Urinary bladder (tissue), 4 donors: Measurements from ENCODE around the gene GNAZ. TPM values are rescaled to one million over a fixed set of nuclear protein-coding genes. Genes with fewer than 3 reads are reported as not detected.

Source experiments
- DNase-seq: peaks from one replicate; pipeline ENCODE4 v3.0.0-alpha.2; 2015; ENCODE audit errors: extremely low spot score
- H3K27ac ChIP-seq: one replicate; pipeline ENCODE4 v1.5.1; 2013; ENCODE audit warnings: low read depth, mild to moderate bottlenecking, moderate library complexity
- H3K36me3 ChIP-seq: one replicate; pipeline ENCODE4 v1.6.1; 2013; ENCODE audit warnings: mild to moderate bottlenecking, moderate library complexity; ENCODE audit not compliant: insufficient read depth
- H3K4me1 ChIP-seq: one replicate; pipeline ENCODE4 v1.6.1; 2013; ENCODE audit warnings: mild to moderate bottlenecking, moderate library complexity; ENCODE audit not compliant: insufficient read depth
- H3K4me3 ChIP-seq: one replicate; pipeline ENCODE4 v1.5.1; 2013; ENCODE audit warnings: low read depth, low read length
- WGBS: extraction: QIAGEN DNeasy Blood & Tissue Kit; methylation state at CpG from one replicate; pipeline ENCODE4 v1.1.7; 2013; 5-methylcytosine and 5-hydroxymethylcytosine counted together
- polyA plus RNA-seq: library from polyadenylated mRNA; stranded (reverse); fragments of 200-250 nt; gene quantifications from one replicate; pipeline ENCODE4 v1.2.3, GENCODE V29; 2013
- total RNA-seq: library from RNA; depleted of rRNA; stranded (reverse); fragments of >200 nt; gene quantifications from one replicate; pipeline ENCODE4 v1.2.3, GENCODE V29; 2014
- donor health status: healthy with polysubstance abuse.
- donor health status: healthy.

The GNAZ gene
- total and polyA plus RNA-seq, 2 donors: 5.4 to 12.2 TPM

GRCh38 chr22:23083315-23084021 is 13.1 kb downstream of the GNAZ start:
- WGBS: 91% methylated on average over 13 of the region's 13 CpGs

DNA sequence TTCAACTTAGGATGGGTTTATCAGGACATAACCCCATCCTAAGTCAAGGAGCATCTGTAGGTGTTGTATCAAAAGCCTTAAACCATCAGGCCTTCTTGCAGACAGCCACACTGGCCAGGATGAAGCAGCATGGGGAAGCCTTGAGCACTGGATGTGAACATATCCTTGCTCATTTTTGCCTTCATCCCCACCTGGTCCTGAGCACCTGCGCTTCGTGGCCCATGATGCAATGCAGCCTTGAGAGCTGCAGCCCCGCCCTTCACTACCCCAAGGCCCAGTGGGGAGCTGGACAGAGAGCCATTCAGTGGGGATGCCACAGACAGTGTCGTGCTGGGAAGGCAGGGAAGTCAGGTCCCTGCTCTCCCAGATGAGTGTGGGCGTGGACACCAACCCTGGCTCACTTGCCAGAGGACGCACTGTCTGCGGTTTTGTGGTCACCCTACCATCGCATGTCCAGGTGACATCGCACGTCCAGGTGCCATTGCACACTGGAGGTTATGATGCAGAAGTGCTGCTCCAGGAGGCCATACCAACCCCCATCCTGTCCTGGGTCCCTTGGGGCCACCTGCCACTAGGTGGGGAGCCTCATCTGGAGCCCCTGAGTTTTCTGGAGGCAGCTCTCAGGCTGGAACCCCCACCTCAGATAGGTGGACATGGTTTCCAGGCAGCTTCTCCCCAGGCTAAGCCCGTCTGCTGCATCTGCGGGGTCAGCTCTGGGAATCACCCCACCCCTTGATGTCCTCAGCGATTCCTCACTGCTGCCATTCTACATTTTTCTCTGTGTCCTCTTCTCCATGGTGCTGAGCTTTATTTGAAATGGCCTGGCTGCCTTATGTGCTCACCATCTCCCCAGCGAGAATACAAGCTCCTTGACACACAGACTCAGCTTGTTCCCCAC is 14.4 kb downstream of the GNAZ start:
- H3K4me1 ChIP-seq: no peaks in the 10 kb centered on the region
- 96% methylated on average over 14 of the region's 14 CpGs for WGBS
- no peak for DNase-seq
- no peak overlapping the region for H3K27ac ChIP-seq
- H3K4me3 ChIP-seq: no peak overlapping the region
- H3K36me3 ChIP-seq: no peaks in the 10 kb centered on the region

More at GRCh38 chr22:23083315-23084021, 13.1 kb downstream of the GNAZ start:
- no peak overlapping the region for H3K4me3 ChIP-seq
- H3K4me1 ChIP-seq: no peaks in the 10 kb centered on the region
- H3K27ac ChIP-seq: no peak overlapping the region
- DNase-seq: no peak
- H3K36me3 ChIP-seq: no peaks in the 10 kb centered on the region

GRCh38 chr22:23085351-23085671 is 15.0 kb downstream of the GNAZ start:
- DNase-seq: no peak
- Histone ChIP-seq H3K36me3 (no peaks in the 10 kb centered on the region), H3K4me3 (no peak overlapping the region), H3K27ac (no peak overlapping the region), H3K4me1 (no peaks in the 10 kb centered on the region)
- 94% methylated on average over 3 of the region's 3 CpGs for WGBS

GRCh38 chr22:23085785-23086184 is 15.5 kb downstream of the GNAZ start:
- 81% methylated on average over 9 of the region's 9 CpGs for WGBS
- no peak for DNase-seq
- H3K27ac ChIP-seq: no peak overlapping the region
- no peak overlapping the region for H3K4me3 ChIP-seq
- no peaks in the 10 kb centered on the region for H3K36me3 ChIP-seq
- H3K4me1 ChIP-seq: no peaks in the 10 kb centered on the region

GRCh38 chr22:23086263-23086662 is 15.9 kb downstream of the GNAZ start:
- Histone ChIP-seq H3K27ac (no peak overlapping the region), H3K36me3 (no peaks in the 10 kb centered on the region), H3K4me3 (no peak overlapping the region), H3K4me1 (no peaks in the 10 kb centered on the region)
- DNase-seq: no peak
- WGBS: 83% methylated on average over 12 of the region's 12 CpGs

GRCh38 chr22:23086787-23087186 is 16.5 kb downstream of the GNAZ start:
- Histone ChIP-seq H3K4me3 (no peak overlapping the region), H3K36me3 (no peaks in the 10 kb centered on the region), H3K27ac (no peak overlapping the region), H3K4me1 (no peaks in the 10 kb centered on the region)
- WGBS: 83% methylated on average over 10 of the region's 10 CpGs
- DNase-seq: no peak

DNA sequence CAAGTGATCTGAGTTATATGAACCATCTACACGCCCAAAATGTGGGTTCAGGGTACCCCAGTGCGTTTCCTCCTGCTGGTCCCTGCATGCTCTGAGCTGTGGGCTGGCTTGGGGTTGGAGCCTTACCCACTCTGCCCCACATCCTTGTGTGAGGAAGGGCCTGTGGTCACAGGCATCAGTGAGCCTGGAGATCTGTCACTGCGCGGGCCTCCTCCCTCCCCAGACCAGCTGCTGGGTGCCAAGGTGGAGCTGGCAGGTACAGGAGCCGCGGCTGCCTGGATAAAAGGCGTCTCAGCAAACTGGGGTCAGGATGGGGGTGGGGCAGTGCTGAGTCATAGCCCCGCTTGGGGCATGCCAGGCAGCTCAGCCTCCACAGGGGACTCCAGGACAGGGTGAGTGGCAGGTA is 17.9 kb downstream of the GNAZ start:
- DNase-seq: no peak
- 82% methylated on average over 8 of the region's 8 CpGs for WGBS
- Histone ChIP-seq H3K27ac (no peak overlapping the region), H3K36me3 (no peaks in the 10 kb centered on the region), H3K4me3 (no peak overlapping the region), H3K4me1 (no peaks in the 10 kb centered on the region)

DNA sequence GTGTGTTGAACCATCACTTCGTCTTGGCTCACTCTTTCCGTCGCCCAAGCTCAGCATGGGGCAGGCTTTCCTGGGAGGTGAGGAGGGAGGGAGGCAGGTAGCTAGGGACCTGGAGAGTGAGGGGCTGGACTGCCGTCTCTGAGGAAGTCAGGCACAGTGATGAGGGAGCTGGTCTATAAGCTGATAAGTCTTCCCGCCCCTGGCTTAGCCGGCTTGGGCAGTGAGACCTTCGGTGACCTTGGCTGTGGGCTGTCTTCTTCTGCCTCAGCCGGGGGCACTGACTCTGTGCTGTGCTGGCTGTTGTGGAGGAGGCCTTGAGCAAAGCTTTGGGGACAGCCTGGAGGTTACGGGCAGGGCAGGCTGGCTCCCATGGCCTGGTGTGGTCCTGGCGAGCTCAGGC is 18.7 kb downstream of the GNAZ start:
- DNase-seq: no peak
- WGBS: 88% methylated on average over 10 of the region's 10 CpGs
- Histone ChIP-seq H3K27ac (no peak overlapping the region), H3K4me1 (no peaks in the 10 kb centered on the region), H3K36me3 (no peaks in the 10 kb centered on the region), H3K4me3 (no peak overlapping the region)

- Histone ChIP-seq H3K36me3 (no peaks in the 10 kb centered on the region), H3K27ac (no peak overlapping the region), H3K4me1 (no peaks in the 10 kb centered on the region), H3K4me3 (no peak overlapping the region)
- no peak for DNase-seq
- WGBS: 87% methylated on average over 14 of the region's 14 CpGs
Measured at GRCh38 chr22:23089633-23090456, 19.5 kb downstream of the GNAZ start.

- no peaks in the 10 kb centered on the region for H3K4me1 ChIP-seq
- H3K27ac ChIP-seq: no peak overlapping the region
- H3K36me3 ChIP-seq: no peaks in the 10 kb centered on the region
- DNase-seq: no peak
- H3K4me3 ChIP-seq: no peak overlapping the region
- WGBS: 71% methylated on average over 3 of the region's 3 CpGs
Measured at GRCh38 chr22:23090457-23090835, 20.1 kb downstream of the GNAZ start.

- H3K4me3 ChIP-seq: no peak overlapping the region
- WGBS: 90% methylated on average over 2 of the region's 2 CpGs
- no peak overlapping the region for H3K27ac ChIP-seq
- DNase-seq: no peak
- H3K4me1 ChIP-seq: no peaks in the 10 kb centered on the region
- no peaks in the 10 kb centered on the region for H3K36me3 ChIP-seq
Measured at GRCh38 chr22:23091760-23092159, 21.4 kb downstream of the GNAZ start.

DNA sequence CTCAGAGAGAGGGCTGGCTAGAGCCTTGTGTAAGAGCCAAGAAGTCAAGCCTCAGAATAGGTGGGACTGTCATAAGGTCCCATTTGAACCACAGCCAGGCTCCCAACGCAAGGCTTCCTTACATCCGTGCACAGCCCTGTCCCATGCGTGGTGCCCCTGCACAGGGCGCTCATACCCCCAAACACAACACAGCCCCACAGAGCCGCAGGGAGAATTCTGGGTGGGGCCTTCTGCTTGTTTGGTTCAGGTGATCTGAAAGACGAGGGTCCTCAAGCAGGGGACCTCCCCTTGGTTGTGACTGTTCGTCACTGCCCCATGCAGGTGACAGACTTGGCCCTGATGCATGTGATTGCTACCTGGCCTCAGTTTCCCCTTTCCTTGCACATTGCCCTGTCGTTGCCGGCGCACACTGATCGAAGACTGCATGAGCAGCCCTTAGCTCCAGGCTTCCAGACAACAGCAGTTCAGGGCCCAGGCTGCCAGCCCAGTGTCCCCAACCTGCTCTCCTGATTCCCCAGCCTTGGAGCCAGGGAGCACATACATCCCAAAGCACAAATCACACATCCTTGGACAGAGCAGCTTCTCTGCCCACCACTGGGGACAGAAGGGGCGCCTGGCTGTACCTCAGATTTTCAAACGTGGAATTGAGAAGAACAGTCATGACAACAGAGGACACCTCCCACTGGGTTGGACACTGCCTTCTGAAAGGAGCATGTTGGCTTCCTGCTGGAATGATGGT is 22.1 kb downstream of the GNAZ start:
- H3K4me1 ChIP-seq: no peaks in the 10 kb centered on the region
- DNase-seq: no peak
- WGBS: 92% methylated on average over 13 of the region's 13 CpGs
- no peak overlapping the region for H3K27ac ChIP-seq
- no peaks in the 10 kb centered on the region for H3K36me3 ChIP-seq
- H3K4me3 ChIP-seq: no peak overlapping the region
